GM23338 (cell line): ENCODE measurements around the gene RIOK2. TPM values are rescaled to one million over a fixed set of nuclear protein-coding genes. Genes with fewer than 3 reads are reported as not detected.

ENCODE experiments used
- ATAC-seq: fragments of 200-7000 bp; cut with Tn5 transposase; 3 replicates; pipeline ENCODE4 v1.9.1; 2020
- DNase-seq: peaks from one replicate; pipeline ENCODE4 v3.0.0-alpha.2; 2015; ENCODE audit warnings: low spot score
- H2AFZ ChIP-seq: fragments of 200-600 bp; sonication (generic); 2 replicates; pipeline ENCODE4 v1.8.0; 2016; ENCODE audit warnings: antibody characterized with exemption, mild to moderate bottlenecking, moderate library complexity
- H3F3A ChIP-seq: fragments of 200-600 bp; sonication (generic); replicated peaks from 2 replicates; pipeline ENCODE4 v1.8.0; 2017; ENCODE audit warnings: antibody characterized with exemption, mixed run types, low read depth
- H3K27ac ChIP-seq: fragments of 200-600 bp; sonication (generic); 2 replicates; pipeline ENCODE4 v1.6.1; 2016; ENCODE audit warnings: low read depth
- H3K27me3 ChIP-seq: fragments of 200-600 bp; sonication (generic); 2 replicates; pipeline ENCODE4 v1.8.0; 2016; ENCODE audit warnings: mild to moderate bottlenecking, mixed run types, moderate library complexity; ENCODE audit not compliant: insufficient read depth
- H3K36me3 ChIP-seq: fragments of 200-600 bp; sonication (generic); 2 replicates; pipeline ENCODE4 v1.8.0; 2016; ENCODE audit warnings: mild to moderate bottlenecking; ENCODE audit not compliant: insufficient read depth
- H3K4me1 ChIP-seq: fragments of 200-600 bp; sonication (generic); 2 replicates; pipeline ENCODE4 v1.8.0; 2016; ENCODE audit warnings: mild to moderate bottlenecking, moderate library complexity; ENCODE audit not compliant: insufficient read depth
- H3K4me2 ChIP-seq: fragments of 200-600 bp; sonication (generic); 2 replicates; pipeline ENCODE4 v1.7.1; 2017; ENCODE audit warnings: mixed run types
- H3K4me3 ChIP-seq: fragments of 200-600 bp; sonication (generic); 2 replicates; pipeline ENCODE4 v1.6.1; 2016; ENCODE audit warnings: mixed run types
- H3K79me2 ChIP-seq: fragments of 200-600 bp; sonication (generic); replicated peaks from 2 replicates; pipeline ENCODE4 v1.8.0; 2017; ENCODE audit warnings: mild to moderate bottlenecking; ENCODE audit not compliant: insufficient read depth
- H3K9me2 ChIP-seq: fragments of 200-600 bp; sonication (generic); 2 replicates; pipeline ENCODE4 v1.8.0; 2017; ENCODE audit not compliant: insufficient read depth
- H4K20me1 ChIP-seq: fragments of 200-600 bp; sonication (generic); replicated peaks from 2 replicates; pipeline ENCODE4 v1.8.0; 2017; ENCODE audit warnings: mild to moderate bottlenecking; ENCODE audit not compliant: insufficient read depth
- H3K27ac Mint-ChIP-seq: 2 replicates; pipeline ENCODE4 v1.8.0; 2020; ENCODE audit warnings: inconsistent platforms, mild to moderate bottlenecking, moderate library complexity, mixed read lengths
- H3K27me3 Mint-ChIP-seq: 3 replicates; pipeline ENCODE4 v1.8.0; 2022; ENCODE audit warnings: low read depth, mild to moderate bottlenecking, moderate library complexity, mixed read lengths, inconsistent platforms; ENCODE audit not compliant: insufficient read depth, poor library complexity
- H3K36me3 Mint-ChIP-seq: 3 replicates; pipeline ENCODE4 v1.8.0; 2021; ENCODE audit warnings: low read depth, mild to moderate bottlenecking, inconsistent platforms, moderate library complexity, mixed read lengths
- H3K4me1 Mint-ChIP-seq: 3 replicates; pipeline ENCODE4 v1.8.0; 2020; ENCODE audit warnings: mild to moderate bottlenecking, inconsistent platforms, mixed read lengths
- H3K4me3 Mint-ChIP-seq: 3 replicates; pipeline ENCODE4 v1.8.0; 2021; ENCODE audit warnings: moderate library complexity, mild to moderate bottlenecking, inconsistent platforms, mixed read lengths
- H3K9me3 Mint-ChIP-seq: 3 replicates; pipeline ENCODE4 v1.8.0; 2020; ENCODE audit warnings: moderate library complexity, mild to moderate bottlenecking, inconsistent platforms, mixed read lengths
- CREB1 ChIP-seq: fragments of 250-450 bp; sonication (Bioruptor Pico); IDR thresholded peaks from 2 replicates; pipeline ENCODE4 v1.5.0; 2020; ENCODE audit warnings: low read depth, mild to moderate bottlenecking, moderate library complexity
- EZH2 ChIP-seq: fragments of 200-600 bp; sonication (generic); IDR thresholded peaks from one replicate; pipeline ENCODE4 v1.8.0; 2017; ENCODE audit warnings: antibody characterized with exemption, mild to moderate bottlenecking, low read depth; ENCODE audit not compliant: unreplicated experiment
- EZH2phosphoT487 ChIP-seq: fragments of 200-600 bp; sonication (generic); IDR thresholded peaks from one replicate; pipeline ENCODE4 v1.8.1; 2018; ENCODE audit warnings: antibody characterized with exemption; ENCODE audit not compliant: unreplicated experiment
- JUNB ChIP-seq: IDR thresholded peaks from one replicate; pipeline ENCODE4 v1.6.1; 2016; ENCODE audit warnings: antibody characterized with exemption; ENCODE audit not compliant: unreplicated experiment
- NANOG ChIP-seq: IDR thresholded peaks from 2 replicates; pipeline ENCODE4 v1.6.1; 2016; ENCODE audit warnings: antibody characterized with exemption, borderline replicate concordance
- POLR2AphosphoS5 ChIP-seq: IDR thresholded peaks from 2 replicates; pipeline ENCODE4 v1.6.1; 2016; ENCODE audit warnings: antibody characterized with exemption, low read depth
- STAT1 ChIP-seq: IDR thresholded peaks from one replicate; pipeline ENCODE4 v1.6.1; 2016; ENCODE audit warnings: antibody characterized with exemption; ENCODE audit not compliant: unreplicated experiment
- ZNF114 ChIP-seq: fragments of 250-450 bp; sonication (Bioruptor Pico); IDR thresholded peaks from 2 replicates; pipeline ENCODE4 v1.5.0; 2020; ENCODE audit warnings: mild to moderate bottlenecking, moderate library complexity
- ZNF331 ChIP-seq: fragments of 250-450 bp; sonication (Bioruptor Pico); IDR thresholded peaks from 2 replicates; pipeline ENCODE4 v1.5.0; 2020; ENCODE audit warnings: low read depth, mild to moderate bottlenecking, moderate library complexity
- polyA plus RNA-seq: library from polyadenylated mRNA; unstranded; fragments of >200 nt; fragmentation: Nextera tagmentation; extraction: Ambion mirVana; gene quantifications from 2 replicates; pipeline ENCODE4 v1.2.1, GENCODE V29; 2016
- total RNA-seq: library from RNA; depleted of rRNA; stranded (reverse); fragments of >200 nt; shearing (Covaris generic); gene quantifications from 2 replicates; pipeline ENCODE4 v1.2.3, GENCODE V29; 2014
- TF ChIP-seq, protein P1 (sequence below), 2 experiments: fragments of 200-600 bp in 1 of 2; sonication (generic) in 1 of 2; conservative IDR thresholded peaks; 2 replicates each; pipeline versions ENCODE4 v1.5.1 to v1.6.1; 2016 to 2017; ENCODE audit warnings: antibody characterized with exemption in 2 of 2, low read depth in 2 of 2, mild to moderate bottlenecking in 2 of 2, moderate library complexity in 1 of 2
- TF ChIP-seq, protein P2 (sequence below): IDR thresholded peaks from one replicate; pipeline ENCODE4 v1.6.1; 2018; ENCODE audit warnings: antibody characterized with exemption; ENCODE audit not compliant: unreplicated experiment

RIOK2 gene
- total and polyA plus RNA-seq, 2 experiments from 2014 or later: 22.9 to 47.6 TPM

DNA sequence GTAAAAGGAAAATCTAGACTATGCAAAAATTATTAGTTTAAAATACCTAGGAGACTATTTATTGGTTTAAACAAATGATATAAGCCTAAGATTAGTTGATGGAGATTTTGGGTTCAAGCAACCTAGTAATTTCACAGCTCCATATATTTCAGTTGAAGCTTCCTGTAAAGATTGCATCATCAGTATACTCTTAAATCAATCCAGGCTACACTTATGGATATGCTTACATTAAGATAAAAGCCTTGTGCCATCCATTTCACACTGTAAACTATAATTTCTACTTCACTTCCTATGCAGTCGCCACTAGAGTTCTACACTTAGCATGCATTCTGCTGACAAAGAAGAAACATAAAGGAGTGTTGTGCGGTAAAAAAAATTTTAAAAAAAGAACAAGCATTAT lies 33.3 kb downstream of the RIOK2 start:
- Mint-ChIP-seq H3K4me3 (no peak overlapping the region), H3K4me1 (peaks cover 5% of the 10 kb centered on the region; the same call in 2 of the 3 replicates), H3K36me3 (no peaks in the 10 kb centered on the region), H3K27me3 (no peaks in the 10 kb centered on the region), H3K27ac (no peak overlapping the region), H3K9me3 (no peaks in the 10 kb centered on the region)
- Histone ChIP-seq H3K4me2 (no peak overlapping the region), H3F3A (no peaks in the 10 kb centered on the region), H3K27me3 (no peaks in the 10 kb centered on the region), H4K20me1 (no peaks in the 10 kb centered on the region), H2AFZ (no peak overlapping the region), H3K4me1 (0 out of 2 replicates have a peak, but pooled peaks cover 3% of the 10 kb centered on the region), H3K27ac (no peak overlapping the region), H3K9me2 (no peaks in the 10 kb centered on the region), H3K36me3 (no peaks in the 10 kb centered on the region), H3K79me2 (no peaks in the 10 kb centered on the region), H3K4me3 (no peak overlapping the region)
- ATAC-seq: no peak
- TF ChIP-seq NANOG (no peak), ZNF331 (CRISPR knock-in tag) (no peak), POLR2AphosphoS5 (no peak), EZH2 (no peak), STAT1 (no peak), JUNB (no peak), CREB1 (CRISPR knock-in tag) (no peak)
- TF ChIP-seq, protein P1, sequence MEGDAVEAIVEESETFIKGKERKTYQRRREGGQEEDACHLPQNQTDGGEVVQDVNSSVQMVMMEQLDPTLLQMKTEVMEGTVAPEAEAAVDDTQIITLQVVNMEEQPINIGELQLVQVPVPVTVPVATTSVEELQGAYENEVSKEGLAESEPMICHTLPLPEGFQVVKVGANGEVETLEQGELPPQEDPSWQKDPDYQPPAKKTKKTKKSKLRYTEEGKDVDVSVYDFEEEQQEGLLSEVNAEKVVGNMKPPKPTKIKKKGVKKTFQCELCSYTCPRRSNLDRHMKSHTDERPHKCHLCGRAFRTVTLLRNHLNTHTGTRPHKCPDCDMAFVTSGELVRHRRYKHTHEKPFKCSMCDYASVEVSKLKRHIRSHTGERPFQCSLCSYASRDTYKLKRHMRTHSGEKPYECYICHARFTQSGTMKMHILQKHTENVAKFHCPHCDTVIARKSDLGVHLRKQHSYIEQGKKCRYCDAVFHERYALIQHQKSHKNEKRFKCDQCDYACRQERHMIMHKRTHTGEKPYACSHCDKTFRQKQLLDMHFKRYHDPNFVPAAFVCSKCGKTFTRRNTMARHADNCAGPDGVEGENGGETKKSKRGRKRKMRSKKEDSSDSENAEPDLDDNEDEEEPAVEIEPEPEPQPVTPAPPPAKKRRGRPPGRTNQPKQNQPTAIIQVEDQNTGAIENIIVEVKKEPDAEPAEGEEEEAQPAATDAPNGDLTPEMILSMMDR (conservative IDR thresholded peaks at IDR 0.05; ENCODE audit: low read depth in 2 of 2): no peak
- no peak for DNase-seq

DNA sequence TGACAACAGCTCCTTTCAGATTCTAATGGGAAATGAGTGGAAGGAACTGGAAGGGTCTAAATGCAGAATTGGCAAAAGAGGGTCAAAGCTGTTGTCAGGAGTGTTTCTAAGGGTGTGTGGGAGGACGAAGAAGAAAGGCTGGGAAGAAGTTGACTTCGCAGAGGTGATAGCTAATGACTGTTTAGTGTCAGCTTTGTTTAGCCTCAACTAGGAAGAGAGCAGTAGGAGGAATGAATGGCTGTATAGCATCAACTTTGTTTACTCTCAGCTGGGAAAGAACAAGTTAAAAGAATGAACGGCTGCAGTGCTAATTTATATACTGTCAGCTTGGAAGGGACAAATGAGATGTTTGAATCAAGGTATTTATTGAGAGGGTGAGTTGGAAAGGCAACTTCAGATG lies 34.8 kb downstream of the RIOK2 start:
- H3K36me3 Mint-ChIP-seq: no peaks in the 10 kb centered on the region
- no peak overlapping the region for H2AFZ ChIP-seq
- no peak for ATAC-seq
- H3K4me2 ChIP-seq: no peak overlapping the region
- no peak overlapping the region for H3K4me3 ChIP-seq
- H3K4me1 ChIP-seq: 0 out of 2 replicates have a peak, but pooled peaks cover 3% of the 10 kb centered on the region
- H3K36me3 ChIP-seq: no peaks in the 10 kb centered on the region
- no peaks in the 10 kb centered on the region for H3K27me3 ChIP-seq
- TF ChIP-seq ZNF114 (CRISPR knock-in tag): no peak
- no peak for TF ChIP-seq NANOG
- no peak for TF ChIP-seq EZH2phosphoT487
- peaks cover 5% of the 10 kb centered on the region; the same call in 2 of the 3 replicates for H3K4me1 Mint-ChIP-seq
- no peaks in the 10 kb centered on the region for H3F3A ChIP-seq
- no peaks in the 10 kb centered on the region for H3K9me2 ChIP-seq
- no peaks in the 10 kb centered on the region for H3K79me2 ChIP-seq
- no peaks in the 10 kb centered on the region for H4K20me1 ChIP-seq
- no peak overlapping the region for H3K4me3 Mint-ChIP-seq
- no peak overlapping the region for H3K27ac ChIP-seq
- no peak for DNase-seq
- H3K27me3 Mint-ChIP-seq: no peaks in the 10 kb centered on the region
- H3K27ac Mint-ChIP-seq: no peak overlapping the region
- H3K9me3 Mint-ChIP-seq: no peaks in the 10 kb centered on the region

DNA sequence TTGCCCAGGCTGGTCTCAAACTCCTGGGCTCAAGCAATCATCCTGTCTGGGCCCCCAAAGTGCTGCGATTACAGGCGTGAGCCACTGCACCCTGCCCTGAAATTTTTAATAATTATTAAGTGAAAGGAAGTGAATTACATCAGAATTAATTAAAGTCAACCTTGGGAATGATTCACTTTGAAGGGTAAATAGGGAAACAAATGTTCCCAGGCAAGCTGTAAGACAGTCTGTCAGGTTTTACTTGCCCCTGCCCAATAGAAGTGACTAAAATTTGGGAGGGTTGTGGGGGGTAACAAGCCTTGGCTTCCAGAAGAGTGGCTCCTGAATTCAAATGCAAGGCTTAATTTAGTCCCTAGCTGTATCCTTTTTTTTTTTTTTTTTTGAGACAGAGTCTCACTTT lies 39.3 kb downstream of the RIOK2 start:
- Histone ChIP-seq H4K20me1 (no peaks in the 10 kb centered on the region), H3F3A (no peaks in the 10 kb centered on the region), H3K9me2 (no peaks in the 10 kb centered on the region), H3K4me1 (peaks cover 18% of the 10 kb centered on the region), H3K36me3 (no peaks in the 10 kb centered on the region), H3K4me2 (no peak overlapping the region), H3K4me3 (no peak overlapping the region), H3K79me2 (no peaks in the 10 kb centered on the region), H3K27ac (no peak overlapping the region), H2AFZ (no peak overlapping the region; the same call in 1 of the 2 replicates), H3K27me3 (no peaks in the 10 kb centered on the region)
- ATAC-seq (no peak), DNase-seq (no peak)
- H3K4me3 Mint-ChIP-seq: no peak overlapping the region
- H3K27me3 Mint-ChIP-seq: peaks cover 2% of the 10 kb centered on the region
- H3K4me1 Mint-ChIP-seq: peaks cover 32% of the 10 kb centered on the region
- H3K27ac Mint-ChIP-seq: no peak overlapping the region
- no peaks in the 10 kb centered on the region for H3K9me3 Mint-ChIP-seq
- H3K36me3 Mint-ChIP-seq: no peaks in the 10 kb centered on the region
- TF ChIP-seq, protein P2, sequence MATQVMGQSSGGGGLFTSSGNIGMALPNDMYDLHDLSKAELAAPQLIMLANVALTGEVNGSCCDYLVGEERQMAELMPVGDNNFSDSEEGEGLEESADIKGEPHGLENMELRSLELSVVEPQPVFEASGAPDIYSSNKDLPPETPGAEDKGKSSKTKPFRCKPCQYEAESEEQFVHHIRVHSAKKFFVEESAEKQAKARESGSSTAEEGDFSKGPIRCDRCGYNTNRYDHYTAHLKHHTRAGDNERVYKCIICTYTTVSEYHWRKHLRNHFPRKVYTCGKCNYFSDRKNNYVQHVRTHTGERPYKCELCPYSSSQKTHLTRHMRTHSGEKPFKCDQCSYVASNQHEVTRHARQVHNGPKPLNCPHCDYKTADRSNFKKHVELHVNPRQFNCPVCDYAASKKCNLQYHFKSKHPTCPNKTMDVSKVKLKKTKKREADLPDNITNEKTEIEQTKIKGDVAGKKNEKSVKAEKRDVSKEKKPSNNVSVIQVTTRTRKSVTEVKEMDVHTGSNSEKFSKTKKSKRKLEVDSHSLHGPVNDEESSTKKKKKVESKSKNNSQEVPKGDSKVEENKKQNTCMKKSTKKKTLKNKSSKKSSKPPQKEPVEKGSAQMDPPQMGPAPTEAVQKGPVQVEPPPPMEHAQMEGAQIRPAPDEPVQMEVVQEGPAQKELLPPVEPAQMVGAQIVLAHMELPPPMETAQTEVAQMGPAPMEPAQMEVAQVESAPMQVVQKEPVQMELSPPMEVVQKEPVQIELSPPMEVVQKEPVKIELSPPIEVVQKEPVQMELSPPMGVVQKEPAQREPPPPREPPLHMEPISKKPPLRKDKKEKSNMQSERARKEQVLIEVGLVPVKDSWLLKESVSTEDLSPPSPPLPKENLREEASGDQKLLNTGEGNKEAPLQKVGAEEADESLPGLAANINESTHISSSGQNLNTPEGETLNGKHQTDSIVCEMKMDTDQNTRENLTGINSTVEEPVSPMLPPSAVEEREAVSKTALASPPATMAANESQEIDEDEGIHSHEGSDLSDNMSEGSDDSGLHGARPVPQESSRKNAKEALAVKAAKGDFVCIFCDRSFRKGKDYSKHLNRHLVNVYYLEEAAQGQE: no peak
- TF ChIP-seq STAT1 (no peak), ZNF114 (CRISPR knock-in tag) (no peak), POLR2AphosphoS5 (no peak), ZNF331 (CRISPR knock-in tag) (no peak), CREB1 (CRISPR knock-in tag) (no peak), NANOG (no peak), JUNB (no peak)
- TF ChIP-seq, protein P1 (conservative IDR thresholded peaks at IDR 0.05; ENCODE audit: low read depth in 2 of 2): no peak
